ENCODE results near the gene PEPD.

DNA sequence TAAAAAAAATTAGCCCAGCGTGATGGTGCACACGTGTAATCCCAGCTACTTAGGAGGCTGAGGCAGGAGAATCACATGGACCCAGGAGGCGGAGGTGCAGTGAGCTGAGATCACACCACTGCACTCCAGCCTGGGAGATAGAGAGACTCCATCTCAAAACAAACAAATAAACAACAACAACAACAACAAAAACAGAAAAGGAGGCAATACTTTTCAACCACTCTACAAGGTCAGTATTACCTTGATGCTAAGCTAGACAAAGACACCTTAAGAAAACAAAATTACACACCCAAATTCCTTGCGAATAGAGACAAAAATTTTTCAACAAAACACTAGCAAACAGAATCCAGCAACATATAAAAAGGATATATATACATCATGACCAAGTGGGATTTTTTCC lies 39.7 kb downstream of the PEPD start:
- TF ChIP-seq SP1 (IDR thresholded peaks at IDR 0.05; ENCODE audit: low read depth, low read length) (no peak), ATF2 (IDR thresholded peaks at IDR 0.05; ENCODE audit: low read length) (no peak)
